GM19468 (cell line): ENCODE data around the gene PIEZO2.
"Not testable (repeated sequence)": the region's sequence is repeated elsewhere in the genome, so short reads cannot be mapped to it uniquely, and the experiment has no call there.

Experiments
- ATAC-seq: cut with Tn5 transposase; IDR thresholded peaks from one replicate; pipeline ENCODE4 v1.9.1; 2021; ENCODE audit warnings: mild to moderate bottlenecking, moderate library complexity, moderate number of reproducible peaks; ENCODE audit not compliant: unreplicated experiment; ENCODE audit errors: extremely low read depth

PIEZO2 gene

GRCh38 chr18:10860928-10861327, 288.4 kb downstream of the PIEZO2 start:
- ATAC-seq = no peak

DNA sequence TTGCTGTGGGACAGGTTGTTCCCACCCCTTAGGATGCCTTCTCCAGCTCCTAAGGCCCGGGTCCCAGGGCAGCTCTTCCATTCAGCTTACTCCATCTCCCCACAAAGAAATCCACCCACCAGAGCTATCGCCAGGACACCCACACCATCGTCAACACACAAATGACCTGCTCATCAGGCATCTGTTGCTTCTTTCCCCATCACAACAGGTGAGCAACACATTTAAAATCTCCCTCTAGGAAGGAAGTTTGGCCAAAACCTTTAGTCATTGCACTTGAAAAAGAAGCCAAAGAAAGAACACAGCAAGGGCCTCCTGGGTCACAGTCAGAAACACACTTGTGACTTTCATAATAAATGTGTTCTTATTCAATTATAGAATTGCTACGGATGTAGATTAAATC, 289.0 kb downstream of the PIEZO2 start:
- no peak for ATAC-seq

GRCh38 chr18:10858477-10858876, 290.9 kb downstream of the PIEZO2 start:
- ATAC-seq = no peak

DNA sequence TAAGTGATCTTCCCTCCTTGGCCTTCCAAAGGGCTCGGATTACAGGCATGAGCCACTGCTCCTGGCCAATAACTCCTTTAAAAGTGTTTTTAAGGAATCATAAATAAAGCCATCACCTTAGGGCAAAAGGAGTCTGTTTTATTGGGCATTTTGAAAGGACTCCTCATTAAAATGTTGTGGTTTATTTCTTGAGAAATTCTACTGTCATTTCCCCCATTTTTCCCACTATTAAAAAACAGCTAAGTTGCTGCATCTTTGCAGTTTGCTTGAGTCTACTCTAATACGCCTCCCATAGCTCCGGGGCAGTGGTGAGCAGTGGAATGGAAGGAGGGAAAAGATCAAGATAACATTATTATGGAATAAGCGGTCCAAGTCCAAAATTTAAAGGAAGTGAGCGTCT, 293.2 kb downstream of the PIEZO2 start:
- ATAC-seq = no peak

DNA sequence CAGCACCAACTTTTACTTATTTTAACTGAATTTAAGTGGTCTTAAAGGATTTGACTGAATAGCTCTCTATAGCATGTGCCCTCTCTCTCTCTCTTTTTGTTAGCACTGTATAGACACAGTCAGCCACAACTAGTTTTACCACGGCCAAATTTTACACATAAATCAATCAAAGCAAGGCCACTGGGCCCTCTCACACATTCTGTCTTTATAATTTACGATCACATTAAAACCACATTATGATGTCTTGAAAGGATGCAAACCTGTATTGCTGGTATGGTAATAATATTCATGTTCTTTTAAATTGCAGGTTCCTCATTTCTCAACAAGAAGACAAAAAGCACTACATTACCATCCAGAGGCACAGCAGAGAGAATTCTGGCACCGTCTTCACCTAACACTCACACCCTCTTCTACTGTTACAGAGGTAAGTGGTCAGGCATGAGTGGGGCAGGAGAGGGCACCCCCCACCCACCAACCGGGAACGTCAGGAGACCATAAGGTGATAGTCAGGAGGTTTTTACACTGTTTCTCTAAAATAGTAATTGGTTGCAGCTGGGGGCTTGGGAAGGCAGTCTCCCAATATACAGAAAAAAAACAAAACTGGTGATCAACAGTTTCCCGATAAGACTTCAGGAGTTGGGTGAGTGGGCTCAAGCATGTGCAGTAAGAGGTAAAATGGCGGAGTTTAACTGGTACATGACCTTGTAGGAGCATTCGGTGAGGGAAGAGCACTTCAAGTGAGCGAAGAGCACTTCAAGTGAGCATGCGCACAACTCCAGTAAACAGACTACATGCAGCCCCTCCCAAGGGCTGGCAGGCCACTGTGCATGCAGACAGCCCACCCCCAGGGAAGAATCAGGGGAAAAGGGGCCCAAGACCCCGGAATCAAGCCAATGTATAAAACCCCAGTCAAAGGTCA, 296.7 kb downstream of the PIEZO2 start:
- no peak for ATAC-seq

- ATAC-seq = no peak
Measured at GRCh38 chr18:10851824-10852319, 297.5 kb downstream of the PIEZO2 start.

- ATAC-seq = no peak
Measured at GRCh38 chr18:10850840-10851239, 298.5 kb downstream of the PIEZO2 start.

- ATAC-seq = no peak
Measured at GRCh38 chr18:10850216-10850615, 299.2 kb downstream of the PIEZO2 start.

DNA sequence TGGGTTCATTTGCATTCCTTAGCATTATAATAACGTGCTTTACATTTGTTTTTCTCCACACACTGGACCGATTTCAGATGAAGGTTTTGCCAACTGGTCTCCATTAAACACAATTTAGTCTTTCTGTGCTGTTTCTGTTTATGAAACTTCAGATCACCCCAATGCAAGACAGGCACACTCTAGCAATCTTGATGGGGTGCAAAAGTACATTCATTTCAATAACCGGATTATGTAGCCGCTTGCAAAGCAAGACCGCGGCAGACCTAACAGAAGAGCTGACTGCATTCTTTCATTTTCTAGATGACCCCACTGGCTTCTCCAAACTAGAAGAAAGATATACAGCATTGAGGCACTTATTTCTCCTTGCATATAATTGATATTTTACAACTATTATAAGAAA, 301.5 kb downstream of the PIEZO2 start:
- no peak for ATAC-seq

GRCh38 chr18:10847408-10847790, 302.0 kb downstream of the PIEZO2 start:
- no peak for ATAC-seq

DNA sequence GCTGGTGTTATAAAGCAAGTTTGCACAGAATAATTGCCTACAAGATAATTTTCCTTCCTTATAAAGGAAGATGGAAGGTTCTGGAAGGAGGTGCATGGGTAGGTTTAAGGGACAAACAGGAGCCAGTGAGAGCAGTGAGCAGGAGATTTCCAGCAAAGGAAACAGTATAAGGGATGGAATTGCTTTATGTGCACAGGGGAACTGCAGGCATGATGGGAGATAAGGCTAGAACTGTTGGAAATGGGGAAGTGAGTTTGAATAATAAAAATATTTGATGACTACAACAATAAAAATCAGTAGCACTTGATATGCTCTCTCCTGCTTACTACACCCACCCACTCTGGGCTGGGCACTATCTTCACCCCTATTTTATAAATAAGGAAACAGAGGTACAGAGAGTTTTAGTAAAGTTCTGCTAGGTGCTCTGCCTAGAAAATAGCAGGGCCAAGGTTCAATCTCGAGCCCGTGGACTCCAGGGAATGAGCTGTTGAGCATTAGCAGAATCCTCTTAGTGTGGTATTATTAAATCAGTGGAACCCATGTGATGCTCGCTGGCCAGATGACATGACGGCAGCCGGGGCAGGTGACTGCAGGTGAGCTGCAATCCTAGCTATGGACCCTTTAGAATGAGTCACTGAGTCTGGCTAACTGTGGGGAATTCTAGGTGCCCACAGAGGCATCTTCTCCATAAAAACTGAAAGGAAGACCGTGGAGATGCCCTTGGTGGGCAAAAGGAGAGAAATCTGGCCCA, 302.5 kb downstream of the PIEZO2 start:
- no peak for ATAC-seq

- ATAC-seq = not testable (repeated sequence)
Measured at GRCh38 chr18:10846035-10846434, 303.3 kb downstream of the PIEZO2 start.

DNA sequence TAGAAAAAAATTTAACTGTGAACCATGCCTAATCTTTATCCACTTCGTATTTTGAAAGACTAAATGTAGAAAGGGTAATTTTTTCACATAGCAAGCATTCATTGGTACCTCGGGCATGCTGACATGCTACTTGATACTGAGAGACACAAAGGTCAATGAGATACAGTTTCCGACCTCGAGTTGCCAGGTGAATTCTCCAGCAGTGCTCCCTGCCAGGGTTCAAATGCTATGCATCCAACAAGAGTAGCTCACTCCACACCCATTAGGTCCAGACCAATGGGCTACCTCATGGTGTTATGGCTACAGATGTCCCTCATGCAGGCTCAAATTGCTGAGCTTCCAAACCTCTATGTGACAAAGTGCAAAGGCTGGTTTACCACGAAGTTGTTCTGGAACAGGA, 305.8 kb downstream of the PIEZO2 start:
- ATAC-seq = no peak

GRCh38 chr18:10842861-10843260, 306.5 kb downstream of the PIEZO2 start:
- ATAC-seq = no peak

- no peak for ATAC-seq
Measured at GRCh38 chr18:10842371-10842770, 307.0 kb downstream of the PIEZO2 start.

- no peak for ATAC-seq
Measured at GRCh38 chr18:10841203-10841602, 308.2 kb downstream of the PIEZO2 start.

DNA sequence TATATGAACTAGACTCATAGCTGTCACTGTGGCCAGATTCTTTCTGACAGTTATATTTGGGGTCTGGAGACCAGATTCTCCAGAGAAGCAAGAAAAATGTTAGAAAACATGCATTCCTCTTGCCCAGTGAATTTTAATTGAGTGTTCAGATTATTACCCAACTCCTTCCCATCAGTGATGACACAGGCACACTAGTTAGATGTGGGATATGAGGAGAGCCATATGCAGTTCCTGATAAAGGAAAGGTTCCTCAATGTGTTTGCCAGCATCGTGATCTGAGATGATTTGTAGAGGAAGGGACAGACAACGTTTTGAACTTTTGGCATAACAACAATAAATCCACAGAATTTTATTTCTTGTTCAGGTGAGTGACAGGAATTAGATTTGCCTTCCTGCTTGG, 308.6 kb downstream of the PIEZO2 start:
- ATAC-seq = no peak

DNA sequence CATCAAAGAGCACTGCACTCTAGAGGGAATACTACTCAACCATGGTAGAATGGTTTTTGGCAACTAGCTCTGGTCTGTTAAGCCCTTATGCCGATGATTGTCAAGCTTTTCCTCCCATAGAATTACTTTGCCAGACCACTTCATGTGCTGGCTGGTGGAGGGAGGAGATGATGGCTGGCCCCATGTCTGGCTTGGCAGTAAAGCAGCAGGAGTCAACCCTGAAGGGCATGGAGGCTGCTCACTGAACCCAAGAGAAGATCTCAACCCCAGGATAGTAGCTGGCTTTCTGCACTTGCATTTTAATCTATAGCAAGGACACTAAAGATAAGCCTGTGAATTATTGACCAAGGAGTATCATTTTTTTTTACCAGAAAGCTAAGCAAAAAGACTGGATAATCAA, 309.9 kb downstream of the PIEZO2 start:
- no peak for ATAC-seq

DNA sequence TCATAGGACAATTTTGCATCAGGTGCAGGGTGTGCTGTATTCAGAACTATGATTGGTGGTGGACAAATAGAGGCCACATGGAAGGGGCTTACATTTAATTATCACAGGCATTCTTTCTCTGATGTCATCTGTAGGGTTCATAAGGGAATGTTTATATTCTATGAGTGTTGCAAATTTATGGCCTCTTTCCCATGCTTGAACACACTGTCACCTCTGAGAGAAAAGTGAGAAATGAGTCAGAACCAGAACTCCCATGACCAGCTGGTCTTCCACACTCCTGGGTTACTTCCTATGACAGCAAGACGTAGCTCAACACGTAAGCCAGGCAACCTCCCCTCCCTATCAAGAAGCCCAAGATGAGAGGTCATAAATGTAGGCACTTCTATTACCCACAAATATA, 310.8 kb downstream of the PIEZO2 start:
- ATAC-seq = no peak

- ATAC-seq = no peak
Measured at GRCh38 chr18:10834128-10834815, 315.1 kb downstream of the PIEZO2 start.

DNA sequence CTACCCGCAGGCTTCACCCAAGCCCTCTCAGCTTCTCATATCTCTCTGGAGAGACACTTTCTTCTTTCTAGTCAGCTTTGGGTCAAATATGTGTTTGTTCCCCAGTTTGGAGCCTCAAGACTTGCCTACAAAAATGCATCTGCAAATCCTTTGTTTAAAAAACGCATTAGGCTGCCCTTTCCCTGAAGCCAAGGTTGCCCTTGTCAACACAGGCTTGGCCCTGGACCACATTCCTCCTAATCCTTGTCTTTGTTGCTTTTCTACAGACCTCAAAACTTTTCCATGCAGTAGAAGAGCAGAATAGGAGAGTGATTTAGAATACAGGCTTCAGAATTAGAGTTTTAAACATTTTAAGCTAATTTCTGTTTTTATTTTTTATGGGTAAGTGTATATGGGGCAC, 315.7 kb downstream of the PIEZO2 start:
- ATAC-seq = no peak
